Measurements from ENCODE around the gene MAGI2.

The MAGI2 gene

GRCh38 chr7:78904983-78905382 is 548.5 kb downstream of the MAGI2 start:
- no peak for DNase-seq

GRCh38 chr7:78901566-78901965 is 551.9 kb downstream of the MAGI2 start:
- Histone ChIP-seq H3K36me3 (ENCODE audit: control insufficient read depth, insufficient read depth, low read length) (no peaks in the 10 kb centered on the region), H3K9me3 (ENCODE audit: control insufficient read depth, low read length) (no peaks in the 10 kb centered on the region), H3K27ac (ENCODE audit: insufficient read depth, low read length, poor library complexity, severe bottlenecking) (no peak overlapping the region), H3K27me3 (replicated peaks; ENCODE audit: control insufficient read depth, insufficient read depth, low read length, poor library complexity, severe bottlenecking) (no peaks in the 10 kb centered on the region), H3K4me3 (ENCODE audit: insufficient read depth, low read depth, low read length, poor library complexity, severe bottlenecking) (no peak overlapping the region), H3K4me1 (ENCODE audit: control insufficient read depth, insufficient read depth, low read length, poor library complexity, severe bottlenecking) (no peaks in the 10 kb centered on the region)
- no peak for DNase-seq

More at GRCh38 chr7:78904983-78905382, 548.5 kb downstream of the MAGI2 start:
- Histone ChIP-seq H3K27ac (ENCODE audit: insufficient read depth, low read length, poor library complexity, severe bottlenecking) (no peak overlapping the region), H3K9me3 (ENCODE audit: control insufficient read depth, low read length) (no peaks in the 10 kb centered on the region), H3K4me1 (ENCODE audit: control insufficient read depth, insufficient read depth, low read length, poor library complexity, severe bottlenecking) (no peaks in the 10 kb centered on the region), H3K36me3 (ENCODE audit: control insufficient read depth, insufficient read depth, low read length) (no peaks in the 10 kb centered on the region), H3K4me3 (ENCODE audit: insufficient read depth, low read depth, low read length, poor library complexity, severe bottlenecking) (no peak overlapping the region), H3K27me3 (replicated peaks; ENCODE audit: control insufficient read depth, insufficient read depth, low read length, poor library complexity, severe bottlenecking) (no peaks in the 10 kb centered on the region)

- H3K4me1 ChIP-seq (ENCODE audit: control insufficient read depth, insufficient read depth, low read length, poor library complexity, severe bottlenecking): no peaks in the 10 kb centered on the region
- H3K27ac ChIP-seq (ENCODE audit: insufficient read depth, low read length, poor library complexity, severe bottlenecking): no peak overlapping the region
- H3K4me3 ChIP-seq (ENCODE audit: insufficient read depth, low read depth, low read length, poor library complexity, severe bottlenecking): no peak overlapping the region
- H3K9me3 ChIP-seq (ENCODE audit: control insufficient read depth, low read length): no peaks in the 10 kb centered on the region
- no peaks in the 10 kb centered on the region for H3K36me3 ChIP-seq (ENCODE audit: control insufficient read depth, insufficient read depth, low read length)
- H3K27me3 ChIP-seq (replicated peaks; ENCODE audit: control insufficient read depth, insufficient read depth, low read length, poor library complexity, severe bottlenecking): no peaks in the 10 kb centered on the region
- no peak for DNase-seq
These were observed 552.7 kb downstream of the MAGI2 start for GRCh38 chr7:78900806-78901205.

GRCh38 chr7:78895393-78895792 is 558.1 kb downstream of the MAGI2 start:
- H3K27ac ChIP-seq (ENCODE audit: insufficient read depth, low read length, poor library complexity, severe bottlenecking): no peak overlapping the region
- H3K9me3 ChIP-seq (ENCODE audit: control insufficient read depth, low read length): no peaks in the 10 kb centered on the region
- no peak for DNase-seq

GRCh38 chr7:78879206-78879605 is 574.3 kb downstream of the MAGI2 start:
- Histone ChIP-seq H3K27ac (ENCODE audit: insufficient read depth, low read length, poor library complexity, severe bottlenecking) (no peak overlapping the region), H3K4me3 (ENCODE audit: insufficient read depth, low read depth, low read length, poor library complexity, severe bottlenecking) (no peak overlapping the region), H3K9me3 (ENCODE audit: control insufficient read depth, low read length) (no peaks in the 10 kb centered on the region), H3K36me3 (ENCODE audit: control insufficient read depth, insufficient read depth, low read length) (no peaks in the 10 kb centered on the region), H3K4me1 (ENCODE audit: control insufficient read depth, insufficient read depth, low read length, poor library complexity, severe bottlenecking) (no peaks in the 10 kb centered on the region), H3K27me3 (replicated peaks; ENCODE audit: control insufficient read depth, insufficient read depth, low read length, poor library complexity, severe bottlenecking) (no peaks in the 10 kb centered on the region)
- no peak for DNase-seq

More at GRCh38 chr7:78895393-78895792, 558.1 kb downstream of the MAGI2 start:
- Histone ChIP-seq H3K4me3 (ENCODE audit: insufficient read depth, low read depth, low read length, poor library complexity, severe bottlenecking) (no peak overlapping the region), H3K36me3 (ENCODE audit: control insufficient read depth, insufficient read depth, low read length) (no peaks in the 10 kb centered on the region), H3K27me3 (replicated peaks; ENCODE audit: control insufficient read depth, insufficient read depth, low read length, poor library complexity, severe bottlenecking) (no peaks in the 10 kb centered on the region), H3K4me1 (ENCODE audit: control insufficient read depth, insufficient read depth, low read length, poor library complexity, severe bottlenecking) (no peaks in the 10 kb centered on the region)

- Histone ChIP-seq H3K4me1 (ENCODE audit: control insufficient read depth, insufficient read depth, low read length, poor library complexity, severe bottlenecking) (no peaks in the 10 kb centered on the region), H3K27ac (ENCODE audit: insufficient read depth, low read length, poor library complexity, severe bottlenecking) (no peak overlapping the region), H3K4me3 (ENCODE audit: insufficient read depth, low read depth, low read length, poor library complexity, severe bottlenecking) (no peak overlapping the region), H3K27me3 (replicated peaks; ENCODE audit: control insufficient read depth, insufficient read depth, low read length, poor library complexity, severe bottlenecking) (no peaks in the 10 kb centered on the region), H3K9me3 (ENCODE audit: control insufficient read depth, low read length) (no peaks in the 10 kb centered on the region), H3K36me3 (ENCODE audit: control insufficient read depth, insufficient read depth, low read length) (no peaks in the 10 kb centered on the region)
- no peak for DNase-seq
These were observed 580.4 kb downstream of the MAGI2 start for GRCh38 chr7:78873117-78873516.

- no peaks in the 10 kb centered on the region for H3K27me3 ChIP-seq (replicated peaks; ENCODE audit: control insufficient read depth, insufficient read depth, low read length, poor library complexity, severe bottlenecking)
- DNase-seq: no peak
- H3K4me1 ChIP-seq (ENCODE audit: control insufficient read depth, insufficient read depth, low read length, poor library complexity, severe bottlenecking): no peaks in the 10 kb centered on the region
- no peaks in the 10 kb centered on the region for H3K36me3 ChIP-seq (ENCODE audit: control insufficient read depth, insufficient read depth, low read length)
- no peak overlapping the region for H3K4me3 ChIP-seq (ENCODE audit: insufficient read depth, low read depth, low read length, poor library complexity, severe bottlenecking)
- no peaks in the 10 kb centered on the region for H3K9me3 ChIP-seq (ENCODE audit: control insufficient read depth, low read length)
- no peak overlapping the region for H3K27ac ChIP-seq (ENCODE audit: insufficient read depth, low read length, poor library complexity, severe bottlenecking)
These were observed 589.1 kb downstream of the MAGI2 start for GRCh38 chr7:78864339-78864738.

GRCh38 chr7:78863281-78863680 is 590.2 kb downstream of the MAGI2 start:
- no peaks in the 10 kb centered on the region for H3K9me3 ChIP-seq (ENCODE audit: control insufficient read depth, low read length)
- H3K4me3 ChIP-seq (ENCODE audit: insufficient read depth, low read depth, low read length, poor library complexity, severe bottlenecking): no peak overlapping the region
- no peaks in the 10 kb centered on the region for H3K4me1 ChIP-seq (ENCODE audit: control insufficient read depth, insufficient read depth, low read length, poor library complexity, severe bottlenecking)
- H3K36me3 ChIP-seq (ENCODE audit: control insufficient read depth, insufficient read depth, low read length): no peaks in the 10 kb centered on the region
- H3K27ac ChIP-seq (ENCODE audit: insufficient read depth, low read length, poor library complexity, severe bottlenecking): no peak overlapping the region
- H3K27me3 ChIP-seq (replicated peaks; ENCODE audit: control insufficient read depth, insufficient read depth, low read length, poor library complexity, severe bottlenecking): no peaks in the 10 kb centered on the region
- no peak for DNase-seq

- Histone ChIP-seq H3K4me3 (ENCODE audit: insufficient read depth, low read depth, low read length, poor library complexity, severe bottlenecking) (no peak overlapping the region), H3K9me3 (ENCODE audit: control insufficient read depth, low read length) (no peaks in the 10 kb centered on the region), H3K27me3 (replicated peaks; ENCODE audit: control insufficient read depth, insufficient read depth, low read length, poor library complexity, severe bottlenecking) (no peaks in the 10 kb centered on the region), H3K4me1 (ENCODE audit: control insufficient read depth, insufficient read depth, low read length, poor library complexity, severe bottlenecking) (no peaks in the 10 kb centered on the region), H3K27ac (ENCODE audit: insufficient read depth, low read length, poor library complexity, severe bottlenecking) (no peak overlapping the region), H3K36me3 (ENCODE audit: control insufficient read depth, insufficient read depth, low read length) (no peaks in the 10 kb centered on the region)
- no peak for DNase-seq
These were observed 591.0 kb downstream of the MAGI2 start for GRCh38 chr7:78862411-78862900.

- H3K36me3 ChIP-seq (ENCODE audit: control insufficient read depth, insufficient read depth, low read length): no peaks in the 10 kb centered on the region
- no peaks in the 10 kb centered on the region for H3K27me3 ChIP-seq (replicated peaks; ENCODE audit: control insufficient read depth, insufficient read depth, low read length, poor library complexity, severe bottlenecking)
- H3K9me3 ChIP-seq (ENCODE audit: control insufficient read depth, low read length): no peaks in the 10 kb centered on the region
- H3K4me3 ChIP-seq (ENCODE audit: insufficient read depth, low read depth, low read length, poor library complexity, severe bottlenecking): no peak overlapping the region
- no peaks in the 10 kb centered on the region for H3K4me1 ChIP-seq (ENCODE audit: control insufficient read depth, insufficient read depth, low read length, poor library complexity, severe bottlenecking)
- DNase-seq: no peak
- no peak overlapping the region for H3K27ac ChIP-seq (ENCODE audit: insufficient read depth, low read length, poor library complexity, severe bottlenecking)
These were observed 600.5 kb downstream of the MAGI2 start for GRCh38 chr7:78852951-78853350.
